NOMO-1 treated with DMSO at 0.1 percent for 48 hours (cell line): ENCODE measurements around the gene NDUFA1.
"Not testable (repeated sequence)": the region's sequence is repeated elsewhere in the genome, so short reads cannot be mapped to it uniquely, and the experiment has no call there.

Source experiments
- DNase-seq: peaks from one replicate; lab custom pipeline; 2025; ENCODE audit not compliant: unreplicated experiment; lab: John Stamatoyannopoulos, UW

NDUFA1 gene

DNA sequence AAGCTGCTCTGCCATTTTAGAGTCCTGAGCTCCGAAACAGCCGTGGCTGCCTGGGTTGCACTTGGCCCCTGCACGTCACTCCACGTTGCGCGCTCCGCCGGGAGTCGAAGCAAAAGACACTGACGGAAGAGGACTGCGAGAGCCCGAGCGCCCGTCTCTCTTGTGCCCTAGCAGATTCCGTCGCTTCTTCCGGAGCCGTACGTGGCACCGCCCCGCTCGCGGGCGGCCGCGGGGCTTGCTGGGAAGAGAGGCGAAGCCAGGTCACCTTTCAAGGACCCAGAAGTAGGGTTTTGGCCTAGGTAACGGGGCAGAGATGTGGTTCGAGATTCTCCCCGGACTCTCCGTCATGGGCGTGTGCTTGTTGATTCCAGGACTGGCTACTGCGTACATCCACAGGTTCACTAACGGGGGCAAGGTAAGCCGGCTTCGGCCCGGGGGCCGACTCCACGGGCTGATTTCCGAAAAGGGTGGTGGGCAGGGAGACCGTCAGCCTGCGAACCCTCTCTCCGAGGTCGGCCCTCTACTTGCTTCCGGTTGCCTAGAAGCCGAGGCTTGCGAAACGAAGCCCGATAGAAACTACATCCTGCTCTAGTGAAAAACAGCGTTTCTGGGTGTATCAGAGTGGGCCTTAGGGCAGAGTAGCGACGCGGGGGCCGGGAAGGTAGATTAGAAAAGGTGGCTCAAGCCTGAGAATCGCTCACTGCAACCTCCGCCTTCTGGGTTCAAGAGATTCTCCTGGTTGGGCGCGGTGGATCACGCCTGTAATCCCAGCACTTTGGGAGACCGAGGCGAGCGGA, at the start of gene NDUFA1, which contains the start of gene RNF113A:
Gene NDUFA1 (plus strand): TSS at position 234 of the 797 bp plus-strand sequence. CDS start 80 bp downstream, at position 314.
Gene RNF113A (minus strand): TSS at position 135 of the 797 bp plus-strand sequence. CDS start 120 bp downstream, at position 15.
- DNase-seq = peak; percentile 82

DNA sequence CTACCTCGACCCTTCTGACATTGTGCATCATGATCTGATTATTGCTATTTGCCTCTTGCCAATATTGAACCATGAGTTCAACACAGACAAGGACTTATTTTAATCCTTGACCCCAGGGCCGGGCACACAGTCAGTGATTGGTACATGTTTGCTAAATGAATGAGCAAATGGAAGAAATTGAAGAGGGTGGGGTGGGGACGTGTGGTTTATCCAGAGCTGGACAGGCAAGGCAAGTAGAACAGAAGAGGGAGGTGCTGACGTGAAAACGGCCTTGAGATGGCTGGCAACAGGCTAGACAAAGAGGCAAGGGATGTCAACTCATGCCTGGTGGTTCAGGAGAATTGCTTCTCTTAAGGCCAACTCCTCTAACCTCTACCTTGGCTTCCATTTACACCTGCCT, 47.4 kb upstream of the NDUFA1 start:
- not testable (repeated sequence) for DNase-seq

GRCh38 chrX:119826399-119826959, 45.2 kb upstream of the NDUFA1 start:
- DNase-seq = no peak

DNA sequence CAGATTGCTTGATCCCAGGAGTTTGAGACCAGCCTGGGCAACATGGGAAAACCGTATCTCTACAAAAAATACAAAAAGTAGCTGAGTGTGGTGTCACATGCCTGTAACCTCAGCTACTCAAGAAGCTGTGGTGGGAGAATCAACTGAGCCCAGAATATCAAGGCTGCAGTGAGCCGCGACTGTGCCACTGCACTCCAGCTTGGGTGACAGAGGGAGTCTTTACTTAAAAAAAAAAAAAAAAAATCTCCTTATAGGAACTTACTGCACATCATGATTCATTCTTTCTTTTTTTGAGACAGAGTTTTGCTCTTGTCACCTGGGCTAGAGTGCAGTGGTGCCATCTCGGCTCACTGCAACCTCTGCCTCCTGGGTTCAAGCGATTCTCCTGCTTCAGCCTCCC, 43.2 kb upstream of the NDUFA1 start:
- DNase-seq = no peak

- DNase-seq = no peak
These were observed 37.7 kb upstream of the NDUFA1 start for GRCh38 chrX:119833905-119834304.

DNA sequence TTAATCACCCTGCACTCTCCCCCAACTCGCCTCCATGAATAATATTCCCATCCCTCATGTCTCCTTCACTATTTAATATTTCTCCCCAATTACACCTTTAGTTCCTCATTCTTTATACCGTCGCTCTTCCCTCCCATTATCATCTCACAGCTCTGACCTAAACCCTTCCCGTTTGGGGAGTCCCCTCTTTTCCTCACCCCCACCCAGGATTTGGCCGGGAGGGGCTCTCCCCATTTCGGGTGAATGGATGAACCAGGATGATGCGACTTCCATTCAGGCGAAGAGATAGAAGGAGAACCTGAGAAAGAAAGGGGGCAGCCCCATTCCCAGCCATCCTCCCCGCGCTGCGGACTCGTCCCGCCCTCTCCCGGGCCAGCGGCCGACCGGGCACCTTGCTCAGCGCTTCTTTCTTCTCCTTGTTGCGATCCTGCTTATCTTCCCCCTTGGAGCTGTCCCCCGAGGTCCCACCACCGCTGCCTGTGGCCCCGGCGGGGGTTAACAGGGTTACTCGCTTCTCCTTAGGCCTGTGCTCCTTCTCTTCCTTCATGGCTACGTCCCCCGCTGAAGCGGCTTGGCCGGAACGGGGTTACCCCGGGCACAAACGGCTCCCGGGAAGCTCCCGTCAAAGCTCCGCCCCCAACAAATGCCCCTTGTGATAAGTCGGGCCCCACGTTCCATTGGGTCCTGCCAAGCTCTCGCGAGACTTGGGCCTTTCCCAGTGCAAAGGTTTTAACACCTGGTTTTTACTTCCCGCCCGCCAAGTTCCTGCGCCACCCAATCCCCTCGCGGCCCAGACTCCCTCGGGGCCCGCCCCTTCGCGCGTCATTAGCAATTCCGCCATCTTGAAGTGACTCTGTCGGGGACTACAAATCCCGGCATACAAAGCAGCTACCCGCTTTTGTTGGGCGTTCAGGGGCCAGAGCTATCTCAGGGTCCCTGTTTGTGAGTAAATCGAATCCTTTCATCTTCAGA, 19.0 kb upstream of the NDUFA1 start, which contains the start of gene UPF3B:
Gene UPF3B (minus strand): TSS at position 582 of the 972 bp plus-strand sequence. CDS start 35 bp downstream, at position 547.
- DNase-seq = peak; percentile 92

GRCh38 chrX:119853444-119853843, 18.2 kb upstream of the NDUFA1 start:
- DNase-seq = no peak

GRCh38 chrX:119870626-119871131, 953 bp upstream of the NDUFA1 start:
- no peak for DNase-seq

DNA sequence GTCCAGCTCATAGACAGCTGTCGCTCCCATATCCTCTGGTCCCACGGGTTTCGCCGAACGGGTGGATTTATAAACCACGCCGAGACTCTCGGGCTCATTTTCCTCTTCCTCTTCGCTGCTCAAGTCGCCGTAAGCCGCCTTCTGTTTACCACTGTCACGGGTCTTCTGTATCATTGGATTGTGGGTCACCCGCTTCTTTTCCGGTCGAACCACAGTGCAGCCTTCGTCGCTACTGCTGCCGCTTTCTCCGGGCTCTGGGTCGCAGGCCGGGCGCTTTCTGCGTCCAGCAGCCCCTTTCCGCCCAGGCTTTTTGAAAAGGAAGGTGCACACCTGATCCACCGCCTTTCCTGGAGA, 410 bp upstream of the NDUFA1 start:
- DNase-seq = no peak

GRCh38 chrX:119878740-119879139, 7.1 kb downstream of the NDUFA1 start:
- DNase-seq = no peak

- DNase-seq = no peak
These were observed 8.4 kb downstream of the NDUFA1 start for GRCh38 chrX:119880076-119880475.

DNA sequence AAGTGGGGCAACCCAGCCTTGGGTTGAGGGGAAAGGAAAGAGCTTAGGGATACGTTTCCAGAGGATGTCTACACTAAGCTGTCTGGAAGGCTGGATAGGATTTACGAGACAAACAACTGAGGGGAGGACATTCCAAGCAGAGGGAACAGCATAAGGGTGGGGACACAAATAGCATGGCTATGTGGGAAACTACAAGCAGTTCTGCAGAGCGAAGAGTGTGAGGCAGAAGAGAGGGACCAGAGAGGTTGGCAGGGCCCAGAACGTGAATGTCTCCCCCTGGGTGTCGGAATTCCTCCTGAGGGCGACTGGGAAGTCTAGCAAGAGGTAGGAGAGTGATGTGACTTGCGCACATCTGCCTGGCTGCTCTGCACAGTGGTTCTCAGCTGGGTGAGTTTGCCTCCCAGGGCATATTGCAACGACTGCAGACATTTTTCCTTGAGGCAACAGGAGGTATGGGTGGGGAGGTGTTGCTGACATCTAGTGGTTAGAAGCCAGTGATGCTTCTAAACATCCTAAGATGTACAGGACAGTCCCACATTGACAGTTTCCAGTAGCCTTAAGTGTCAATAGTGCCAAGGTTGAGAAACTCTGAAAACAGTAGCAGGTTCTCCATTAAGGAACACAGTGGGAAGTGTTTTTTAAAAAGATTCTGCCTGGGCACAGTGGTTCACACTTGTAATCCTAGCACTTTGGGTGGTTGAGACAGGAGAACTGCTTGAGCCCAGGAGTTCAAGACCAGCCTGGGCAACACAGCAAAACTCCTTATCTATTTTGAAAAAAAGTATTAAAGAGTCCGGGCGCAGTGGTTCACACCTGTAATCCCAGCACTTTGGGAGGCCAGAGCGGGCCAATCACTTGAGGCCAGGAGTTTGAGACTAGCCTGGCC, 9.2 kb downstream of the NDUFA1 start:
- peak; percentile 47 for DNase-seq

DNA sequence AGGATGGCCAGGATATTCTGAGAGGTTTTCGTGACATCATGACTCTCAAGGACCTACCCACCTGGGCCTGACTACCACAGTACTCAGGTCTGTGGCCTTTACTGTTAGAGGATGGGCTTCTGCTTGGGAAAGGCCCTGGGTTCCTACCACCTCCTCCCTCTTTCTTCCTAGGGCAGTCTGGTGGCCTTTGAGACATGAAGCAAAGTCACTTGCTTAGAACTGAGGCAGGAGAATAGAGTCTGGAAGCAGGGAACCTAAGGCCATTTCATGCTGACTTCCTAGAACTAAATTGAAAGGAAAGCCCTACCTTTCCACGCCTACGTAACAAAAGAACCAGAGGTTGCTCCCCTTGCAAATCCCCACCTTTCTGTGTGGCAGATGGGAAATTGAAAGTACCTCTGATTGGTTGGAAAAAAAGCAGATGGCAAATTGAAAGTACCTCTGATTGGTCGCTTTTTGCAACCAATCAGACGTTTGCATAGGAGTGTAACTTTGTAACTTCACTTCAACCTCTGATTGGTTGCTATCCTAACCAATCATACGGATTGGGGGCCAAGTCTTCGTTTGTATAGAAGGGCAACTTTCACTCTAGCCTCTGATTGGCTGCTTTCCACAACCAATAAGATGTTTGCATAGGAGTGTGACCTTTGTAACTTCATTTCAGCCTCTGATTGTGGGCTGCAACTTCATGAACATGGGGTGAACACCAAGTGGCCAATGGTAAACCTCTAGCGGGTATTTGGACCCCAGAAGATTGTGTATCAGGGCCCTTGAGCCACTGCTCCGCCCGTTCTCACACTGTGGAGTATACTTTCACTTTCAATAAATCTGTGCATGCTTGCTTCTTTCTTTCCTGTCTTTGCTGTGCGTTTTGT, 14.2 kb downstream of the NDUFA1 start:
- DNase-seq = peak; percentile 36

DNA sequence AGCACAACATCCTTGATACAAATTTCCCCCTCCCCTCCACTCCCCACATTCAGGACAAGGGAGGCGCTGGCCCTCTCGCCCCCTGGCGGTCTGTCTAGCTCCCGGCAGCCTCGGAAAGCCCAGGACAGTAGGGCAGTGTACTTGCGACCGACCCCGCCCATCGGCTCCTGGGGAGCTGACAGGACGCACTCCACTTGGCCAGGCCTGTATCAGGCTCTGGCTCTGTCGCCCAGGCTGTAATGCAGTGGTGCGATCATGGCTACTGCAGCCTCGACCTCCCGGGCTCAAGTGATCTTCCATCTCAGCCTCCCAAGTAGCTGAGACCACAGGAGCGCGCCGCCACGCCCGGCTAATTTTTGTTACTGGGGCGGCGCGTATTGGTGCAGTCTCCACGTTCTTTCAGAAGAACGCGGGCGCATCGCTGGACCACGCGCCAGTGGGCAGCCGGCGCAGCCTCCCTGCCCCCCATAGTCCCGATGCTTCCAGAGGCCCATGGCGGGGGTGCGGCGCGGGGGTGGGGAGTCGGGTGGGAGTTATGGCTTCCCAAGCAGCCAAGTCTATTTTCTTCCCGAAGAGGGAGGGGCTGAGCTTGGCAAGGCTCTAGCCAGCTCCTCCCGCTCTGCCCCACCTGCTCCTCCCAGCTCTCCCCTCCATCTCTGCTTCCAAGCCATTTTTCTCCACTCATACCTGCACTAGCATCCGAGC, 16.2 kb downstream of the NDUFA1 start:
- peak; percentile 59 for DNase-seq

GRCh38 chrX:119890626-119891025, 19.0 kb downstream of the NDUFA1 start:
- not testable (repeated sequence) for DNase-seq

DNA sequence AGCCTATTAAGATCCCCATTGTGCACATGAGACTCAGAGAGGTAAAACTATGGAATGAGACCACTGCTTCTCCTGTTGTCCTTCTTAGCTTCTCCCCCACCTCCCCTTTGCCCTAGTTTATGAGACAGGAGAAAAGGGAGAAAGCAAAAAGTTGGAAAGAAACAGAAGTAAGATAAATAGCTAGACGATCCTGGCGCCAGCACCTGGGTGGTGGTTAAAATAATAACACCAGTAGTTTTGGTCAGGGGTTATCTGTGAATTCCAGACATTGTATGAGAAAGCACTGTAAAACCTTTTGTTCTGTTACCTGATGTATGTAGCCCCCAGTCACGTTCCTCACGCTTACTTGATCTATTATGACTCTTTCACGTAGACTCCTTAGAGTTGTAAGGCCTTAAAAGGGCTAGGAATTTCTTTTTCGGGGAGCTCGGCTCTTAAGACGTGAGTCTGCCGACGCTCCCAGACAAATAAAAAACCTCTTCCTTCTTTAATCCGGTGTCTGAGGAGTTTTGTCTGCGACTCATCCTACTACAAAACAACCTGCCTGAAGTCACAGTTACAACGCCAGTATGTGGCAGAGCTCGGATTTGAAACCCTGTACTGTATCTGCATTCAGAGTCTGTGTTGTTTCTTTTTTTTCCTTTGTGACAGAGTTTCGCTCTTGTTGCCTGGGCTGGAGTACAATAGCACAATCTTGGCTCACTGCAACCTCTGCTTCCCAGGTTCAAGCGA, 20.5 kb downstream of the NDUFA1 start:
- DNase-seq = not testable (repeated sequence)

GRCh38 chrX:119895843-119896326, 24.3 kb downstream of the NDUFA1 start, which contains the start of gene AKAP14:
Gene AKAP14, plus strand, starts transcription at chrX:119895893. Its CDS starts 7,331 bp downstream, at chrX:119903224.
- DNase-seq = no peak
